Loucy (cell line): ENCODE data around the gene CCDC85B.
"Not testable (repeated sequence)": the region's sequence is repeated elsewhere in the genome, so short reads cannot be mapped to it uniquely, and the experiment has no call there.

Experiments
- EZH2phosphoT487 ChIP-seq: fragments of 200-600 bp; IDR thresholded peaks from 2 replicates; pipeline ENCODE4 v1.6.1; 2018; ENCODE audit warnings: antibody characterized with exemption, mild to moderate bottlenecking, moderate library complexity, borderline replicate concordance
- TF ChIP-seq, protein P1 (sequence below): fragments of 200-600 bp; sonication (generic); conservative IDR thresholded peaks from 2 replicates; pipeline ENCODE4 v1.5.1; 2014; ENCODE audit warnings: mild to moderate bottlenecking, antibody characterized with exemption, low read length

- TF ChIP-seq, protein P1, sequence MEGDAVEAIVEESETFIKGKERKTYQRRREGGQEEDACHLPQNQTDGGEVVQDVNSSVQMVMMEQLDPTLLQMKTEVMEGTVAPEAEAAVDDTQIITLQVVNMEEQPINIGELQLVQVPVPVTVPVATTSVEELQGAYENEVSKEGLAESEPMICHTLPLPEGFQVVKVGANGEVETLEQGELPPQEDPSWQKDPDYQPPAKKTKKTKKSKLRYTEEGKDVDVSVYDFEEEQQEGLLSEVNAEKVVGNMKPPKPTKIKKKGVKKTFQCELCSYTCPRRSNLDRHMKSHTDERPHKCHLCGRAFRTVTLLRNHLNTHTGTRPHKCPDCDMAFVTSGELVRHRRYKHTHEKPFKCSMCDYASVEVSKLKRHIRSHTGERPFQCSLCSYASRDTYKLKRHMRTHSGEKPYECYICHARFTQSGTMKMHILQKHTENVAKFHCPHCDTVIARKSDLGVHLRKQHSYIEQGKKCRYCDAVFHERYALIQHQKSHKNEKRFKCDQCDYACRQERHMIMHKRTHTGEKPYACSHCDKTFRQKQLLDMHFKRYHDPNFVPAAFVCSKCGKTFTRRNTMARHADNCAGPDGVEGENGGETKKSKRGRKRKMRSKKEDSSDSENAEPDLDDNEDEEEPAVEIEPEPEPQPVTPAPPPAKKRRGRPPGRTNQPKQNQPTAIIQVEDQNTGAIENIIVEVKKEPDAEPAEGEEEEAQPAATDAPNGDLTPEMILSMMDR: not testable (repeated sequence)
- not testable (repeated sequence) for TF ChIP-seq EZH2phosphoT487
Observed at GRCh38 chr11:65848693-65849092, 41.8 kb upstream of the CCDC85B start.
